Smooth muscle cell (in vitro differentiated cells): ENCODE measurements around the gene PRDM16. TPM values are rescaled to one million over a fixed set of nuclear protein-coding genes. Genes with fewer than 3 reads are reported as not detected.
"Not testable (repeated sequence)": the region's sequence is repeated elsewhere in the genome, so short reads cannot be mapped to it uniquely, and the experiment has no call there.

ENCODE experiments used
- DNase-seq: peaks from one replicate; lab custom pipeline; 2025; ENCODE audit not compliant: unreplicated experiment; lab: John Stamatoyannopoulos, UW
- H2AFZ ChIP-seq: fragments of 200-600 bp; sonication (generic); 2 replicates; pipeline ENCODE4 v1.6.0; 2016; ENCODE audit warnings: antibody characterized with exemption, low read depth, mild to moderate bottlenecking
- H3F3A ChIP-seq: fragments of 200-600 bp; sonication (generic); 2 replicates; pipeline ENCODE4 v1.6.0; 2017; ENCODE audit warnings: antibody characterized with exemption, low read depth
- H3K27ac ChIP-seq: fragments of 200-600 bp; sonication (generic); 2 replicates; pipeline ENCODE4 v1.5.1; 2016; ENCODE audit warnings: low read depth, mild to moderate bottlenecking
- H3K27me3 ChIP-seq: fragments of 200-600 bp; sonication (generic); 2 replicates; pipeline ENCODE4 v1.6.1; 2016; ENCODE audit warnings: low read depth, mild to moderate bottlenecking
- H3K36me3 ChIP-seq: fragments of 200-600 bp; sonication (generic); 2 replicates; pipeline ENCODE4 v1.5.1; 2016; ENCODE audit warnings: low read depth
- H3K4me1 ChIP-seq: fragments of 200-600 bp; sonication (generic); 2 replicates; pipeline ENCODE4 v1.5.1; 2016; ENCODE audit warnings: low read depth
- H3K4me2 ChIP-seq: fragments of 200-600 bp; sonication (generic); 2 replicates; pipeline ENCODE4 v1.6.0; 2016; ENCODE audit warnings: mild to moderate bottlenecking
- H3K4me3 ChIP-seq: fragments of 200-600 bp; sonication (generic); 2 replicates; pipeline ENCODE4 v1.5.1; 2016; ENCODE audit warnings: mild to moderate bottlenecking
- H3K79me2 ChIP-seq: fragments of 200-600 bp; sonication (generic); 2 replicates; pipeline ENCODE4 v1.6.0; 2016; ENCODE audit warnings: low read depth, mild to moderate bottlenecking
- H3K9ac ChIP-seq: fragments of 200-600 bp; sonication (generic); 2 replicates; pipeline ENCODE4 v1.6.0; 2016; ENCODE audit warnings: low read depth
- H3K9me3 ChIP-seq: fragments of 200-600 bp; sonication (generic); replicated peaks from 2 replicates; pipeline ENCODE4 v1.5.1; 2016; ENCODE audit warnings: low read depth
- H4K20me1 ChIP-seq: fragments of 200-600 bp; sonication (generic); 2 replicates; pipeline ENCODE4 v1.6.0; 2016; ENCODE audit warnings: low read depth
- CTCF ChIP-seq: fragments of 200-600 bp; sonication (generic); IDR thresholded peaks from 2 replicates; pipeline ENCODE4 v1.5.1; 2017; ENCODE audit warnings: borderline replicate concordance, mild to moderate bottlenecking, antibody characterized with exemption; ENCODE audit not compliant: insufficient read depth, poor library complexity, severe bottlenecking
- WGBS: methylation state at CpG from one replicate; pipeline ENCODE4 v1.1.7; 2016; ENCODE audit warnings: low lambda C conversion rate; 5-methylcytosine and 5-hydroxymethylcytosine counted together
- polyA plus RNA-seq: library from polyadenylated mRNA; unstranded; fragments of >200 nt; fragmentation: Nextera tagmentation; extraction: Ambion mirVana; gene quantifications from 2 replicates; pipeline ENCODE4 v1.2.1, GENCODE V29; 2016
- total RNA-seq: library from RNA; depleted of rRNA; stranded (reverse); fragments of >200 nt; gene quantifications from 2 replicates; pipeline ENCODE4 v1.2.3, GENCODE V29; 2014

PRDM16 gene
- total and polyA plus RNA-seq, 2 experiments from 2014 or later, result 0.72 to 1.3 TPM

- WGBS, result 94% methylated on average over 21 of the region's 21 CpGs
- H3K9ac ChIP-seq, result no peak overlapping the region
- no peak overlapping the region for H3K4me3 ChIP-seq
- no peaks in the 10 kb centered on the region for H3K9me3 ChIP-seq
- no peaks in the 10 kb centered on the region for H3K36me3 ChIP-seq
- H3K27me3 ChIP-seq, result no peaks in the 10 kb centered on the region
- H3K4me2 ChIP-seq, result no peak overlapping the region
- no peaks in the 10 kb centered on the region for H4K20me1 ChIP-seq
- H2AFZ ChIP-seq, result no peak overlapping the region
- H3K79me2 ChIP-seq, result no peaks in the 10 kb centered on the region
- no peaks in the 10 kb centered on the region for H3K4me1 ChIP-seq
- no peaks in the 10 kb centered on the region for H3F3A ChIP-seq
- H3K27ac ChIP-seq, result no peak overlapping the region
- DNase-seq, result no peak
- TF ChIP-seq CTCF, result no peak
These were observed 169.8 kb downstream of the PRDM16 start for GRCh38 chr1:3238703-3239278.

GRCh38 chr1:3239991-3240390 is 171.0 kb downstream of the PRDM16 start:
- not testable (repeated sequence) for H3K4me3 ChIP-seq, H3K27me3 ChIP-seq, DNase-seq, H3K9ac ChIP-seq, H4K20me1 ChIP-seq, H3K4me2 ChIP-seq, H3K27ac ChIP-seq, H3K4me1 ChIP-seq, H3K79me2 ChIP-seq, H2AFZ ChIP-seq, H3K9me3 ChIP-seq, H3K36me3 ChIP-seq, H3F3A ChIP-seq
- 94% methylated on average over 3 of the region's 3 CpGs for WGBS

- no peaks in the 10 kb centered on the region for H4K20me1 ChIP-seq
- no peaks in the 10 kb centered on the region for H3K36me3 ChIP-seq
- H3K27me3 ChIP-seq, result no peaks in the 10 kb centered on the region
- no peaks in the 10 kb centered on the region for H3K4me1 ChIP-seq
- TF ChIP-seq CTCF, result no peak
- no peaks in the 10 kb centered on the region for H3F3A ChIP-seq
- H3K79me2 ChIP-seq, result no peaks in the 10 kb centered on the region
- WGBS, result 84% methylated on average over 45 of the region's 47 CpGs
- H3K4me2 ChIP-seq, result no peak overlapping the region
- H3K9me3 ChIP-seq, result no peaks in the 10 kb centered on the region
- H3K9ac ChIP-seq, result no peak overlapping the region
- no peak overlapping the region for H2AFZ ChIP-seq
- no peak overlapping the region for H3K4me3 ChIP-seq
- no peak for DNase-seq
- no peak overlapping the region for H3K27ac ChIP-seq
These were observed 171.7 kb downstream of the PRDM16 start for GRCh38 chr1:3240524-3241235.

GRCh38 chr1:3241236-3241550 is 172.2 kb downstream of the PRDM16 start:
- TF ChIP-seq CTCF, result no peak
- Histone ChIP-seq H3K27ac (no peak overlapping the region), H3K4me3 (no peak overlapping the region), H3K9me3 (no peaks in the 10 kb centered on the region), H3K79me2 (no peaks in the 10 kb centered on the region), H3K27me3 (no peaks in the 10 kb centered on the region), H2AFZ (no peak overlapping the region), H3K9ac (no peak overlapping the region), H3K4me1 (no peaks in the 10 kb centered on the region), H3K36me3 (no peaks in the 10 kb centered on the region), H4K20me1 (no peaks in the 10 kb centered on the region), H3K4me2 (no peak overlapping the region), H3F3A (no peaks in the 10 kb centered on the region)
- DNase-seq, result no peak
- 89% methylated on average over 15 of the region's 17 CpGs for WGBS
